Measurements from ENCODE around the gene RCOR1. TPM values are rescaled to one million over a fixed set of nuclear protein-coding genes. Genes with fewer than 3 reads are reported as not detected.

Gene RCOR1
- polyA plus RNA-seq, 2 of the 4 experiments (the other 2 are of a cell fraction): 17.7 to 24.7 TPM

DNA sequence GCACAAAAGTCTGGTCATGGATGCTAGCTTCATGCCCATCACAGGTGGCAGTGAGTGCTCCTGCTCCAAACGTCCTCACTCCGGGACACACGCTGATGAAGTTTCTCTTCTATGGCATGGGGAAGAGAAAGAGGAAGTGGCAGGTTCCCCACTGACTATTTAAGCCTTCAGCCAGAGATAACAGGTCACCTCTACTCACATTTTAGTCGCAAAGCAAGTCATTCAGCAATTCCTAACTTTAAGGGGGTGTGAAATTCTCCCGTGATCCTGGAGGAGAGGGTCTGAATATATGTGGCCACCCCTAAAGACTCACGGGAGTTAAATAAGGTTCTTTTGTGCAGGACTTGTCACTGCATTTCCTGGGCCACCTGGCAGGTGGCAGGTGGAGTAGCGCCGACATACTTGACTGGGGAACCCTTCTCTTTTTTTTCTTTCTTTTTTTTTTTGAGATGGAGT lies 18.8 kb upstream of the RCOR1 start:
- ChIA-PET POLR2A (no interaction called here), CTCF (interaction anchor here (0.8 to 2.4 kb wide), 2 partner anchors 17 to 49 kb away, joined by 3 to 8 read pairs; no protein-coding TSS in a partner anchor)
- no peak overlapping the region for H3K4me2 ChIP-seq
- FAIRE-seq (no peak), ATAC-seq (no peak), DNase-seq (ENCODE audit: low read depth in 1 of 2, low spot score in 1 of 2) (no peak)
- no peak overlapping the region for H3K4me3 ChIP-seq
- peaks cover under 1% of the 10 kb centered on the region; the same call in 2 of the 3 replicates for H3K4me1 ChIP-seq
- H3K9me3 ChIP-seq: no peaks in the 10 kb centered on the region
- no peak overlapping the region for H3K27ac ChIP-seq
- TF ChIP-seq FOSL2 (IDR thresholded peaks at IDR 0.05): no peak
- TF ChIP-seq FOSL2 (CRISPR knock-in tag; IDR thresholded peaks at IDR 0.05): no peak
- TF ChIP-seq RFX5 (IDR thresholded peaks at IDR 0.05): no peak
- TF ChIP-seq ZFP36 (IDR thresholded peaks at IDR 0.05; ENCODE audit: borderline replicate concordance, partially characterized antibody): no peak
- no peak for TF ChIP-seq RAD21 (conservative IDR thresholded peaks at IDR 0.05 in 1 of 2, IDR thresholded peaks at IDR 0.05 in 1 of 2)
- TF ChIP-seq ESRRA (IDR thresholded peaks at IDR 0.05; ENCODE audit: borderline replicate concordance, low read length): no peak
- TF ChIP-seq CBX8 (IDR thresholded peaks at IDR 0.05): no peak
- TF ChIP-seq, protein P1, sequence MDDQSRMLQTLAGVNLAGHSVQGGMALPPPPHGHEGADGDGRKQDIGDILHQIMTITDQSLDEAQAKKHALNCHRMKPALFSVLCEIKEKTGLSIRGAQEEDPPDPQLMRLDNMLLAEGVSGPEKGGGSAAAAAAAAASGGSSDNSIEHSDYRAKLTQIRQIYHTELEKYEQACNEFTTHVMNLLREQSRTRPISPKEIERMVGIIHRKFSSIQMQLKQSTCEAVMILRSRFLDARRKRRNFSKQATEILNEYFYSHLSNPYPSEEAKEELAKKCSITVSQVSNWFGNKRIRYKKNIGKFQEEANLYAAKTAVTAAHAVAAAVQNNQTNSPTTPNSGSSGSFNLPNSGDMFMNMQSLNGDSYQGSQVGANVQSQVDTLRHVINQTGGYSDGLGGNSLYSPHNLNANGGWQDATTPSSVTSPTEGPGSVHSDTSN (IDR thresholded peaks at IDR 0.05): no peak
- TF ChIP-seq BHLHE40 (IDR thresholded peaks at IDR 0.05; ENCODE audit: low read depth, low read length): no peak
- TF ChIP-seq EP300 (IDR thresholded peaks at IDR 0.05): no peak
- no peak for TF ChIP-seq FOXS1 (CRISPR knock-in tag; IDR thresholded peaks at IDR 0.05)
- TF ChIP-seq RCOR1 (IDR thresholded peaks at IDR 0.05; ENCODE audit: low read depth, low read length): no peak
- 74% methylated on average over 8 of the region's 8 CpGs for WGBS (ENCODE audit: missing lambda C conversion rate)

DNA sequence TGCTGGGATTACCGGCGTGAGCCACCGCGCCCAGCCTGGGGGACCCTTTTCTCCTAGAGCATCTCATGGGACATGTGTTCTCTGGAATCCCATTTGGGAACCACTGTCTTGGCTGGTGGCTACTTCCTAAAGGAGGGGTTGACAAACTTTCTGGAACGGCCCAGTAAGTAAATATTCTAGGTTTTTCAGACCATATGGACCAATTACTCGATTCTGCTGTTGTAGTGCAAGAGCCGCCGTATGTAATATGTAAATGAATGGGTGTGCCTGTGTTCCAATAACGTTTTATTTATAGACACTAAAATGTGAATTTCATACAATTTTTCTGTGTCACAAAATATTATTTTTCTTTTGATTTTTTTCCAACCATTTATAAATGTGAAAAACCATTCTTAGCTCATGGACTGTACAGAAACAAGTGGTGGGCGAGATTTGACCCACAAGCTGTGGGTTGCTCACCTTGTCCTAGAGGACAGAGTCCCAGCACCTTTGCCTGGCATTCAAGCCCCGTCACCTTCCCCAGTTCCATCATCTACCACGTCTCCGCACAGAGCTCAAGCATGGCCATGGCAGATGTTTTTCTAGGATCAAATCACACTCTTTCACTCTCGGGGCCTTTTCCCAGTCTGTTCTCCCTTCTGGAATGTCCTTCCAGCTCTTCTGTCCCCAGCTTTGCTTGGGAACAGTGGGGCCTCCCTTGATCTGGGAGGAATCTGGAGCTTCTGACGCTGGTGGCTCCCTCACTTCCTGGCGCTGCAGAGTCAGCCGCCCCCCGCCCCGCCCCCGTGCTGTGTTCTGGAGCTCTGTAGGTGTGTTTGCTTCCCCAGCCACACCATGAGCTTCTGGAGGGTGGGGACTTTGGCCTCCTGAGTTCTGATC lies 17.9 kb upstream of the RCOR1 start:
- TF ChIP-seq, protein P1 (IDR thresholded peaks at IDR 0.05): no peak
- TF ChIP-seq KDM5A (IDR thresholded peaks at IDR 0.05): no peak
- TF ChIP-seq, protein P2, sequence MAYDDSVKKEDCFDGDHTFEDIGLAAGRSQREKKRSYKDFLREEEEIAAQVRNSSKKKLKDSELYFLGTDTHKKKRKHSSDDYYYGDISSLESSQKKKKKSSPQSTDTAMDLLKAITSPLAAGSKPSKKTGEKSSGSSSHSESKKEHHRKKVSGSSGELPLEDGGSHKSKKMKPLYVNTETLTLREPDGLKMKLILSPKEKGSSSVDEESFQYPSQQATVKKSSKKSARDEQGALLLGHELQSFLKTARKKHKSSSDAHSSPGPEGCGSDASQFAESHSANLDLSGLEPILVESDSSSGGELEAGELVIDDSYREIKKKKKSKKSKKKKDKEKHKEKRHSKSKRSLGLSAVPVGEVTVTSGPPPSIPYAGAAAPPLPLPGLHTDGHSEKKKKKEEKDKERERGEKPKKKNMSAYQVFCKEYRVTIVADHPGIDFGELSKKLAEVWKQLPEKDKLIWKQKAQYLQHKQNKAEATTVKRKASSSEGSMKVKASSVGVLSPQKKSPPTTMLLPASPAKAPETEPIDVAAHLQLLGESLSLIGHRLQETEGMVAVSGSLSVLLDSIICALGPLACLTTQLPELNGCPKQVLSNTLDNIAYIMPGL (CRISPR knock-in tag; IDR thresholded peaks at IDR 0.05; ENCODE audit: borderline replicate concordance): no peak
- TF ChIP-seq RAD21 (conservative IDR thresholded peaks at IDR 0.05 in 1 of 2, IDR thresholded peaks at IDR 0.05 in 1 of 2): no peak
- no peak for TF ChIP-seq HEYL (CRISPR knock-in tag; IDR thresholded peaks at IDR 0.05)
- TF ChIP-seq CEBPB (IDR thresholded peaks at IDR 0.05): no peak
- TF ChIP-seq EHMT2 (IDR thresholded peaks at IDR 0.05; ENCODE audit: low read depth): no peak
- TF ChIP-seq, protein P3, sequence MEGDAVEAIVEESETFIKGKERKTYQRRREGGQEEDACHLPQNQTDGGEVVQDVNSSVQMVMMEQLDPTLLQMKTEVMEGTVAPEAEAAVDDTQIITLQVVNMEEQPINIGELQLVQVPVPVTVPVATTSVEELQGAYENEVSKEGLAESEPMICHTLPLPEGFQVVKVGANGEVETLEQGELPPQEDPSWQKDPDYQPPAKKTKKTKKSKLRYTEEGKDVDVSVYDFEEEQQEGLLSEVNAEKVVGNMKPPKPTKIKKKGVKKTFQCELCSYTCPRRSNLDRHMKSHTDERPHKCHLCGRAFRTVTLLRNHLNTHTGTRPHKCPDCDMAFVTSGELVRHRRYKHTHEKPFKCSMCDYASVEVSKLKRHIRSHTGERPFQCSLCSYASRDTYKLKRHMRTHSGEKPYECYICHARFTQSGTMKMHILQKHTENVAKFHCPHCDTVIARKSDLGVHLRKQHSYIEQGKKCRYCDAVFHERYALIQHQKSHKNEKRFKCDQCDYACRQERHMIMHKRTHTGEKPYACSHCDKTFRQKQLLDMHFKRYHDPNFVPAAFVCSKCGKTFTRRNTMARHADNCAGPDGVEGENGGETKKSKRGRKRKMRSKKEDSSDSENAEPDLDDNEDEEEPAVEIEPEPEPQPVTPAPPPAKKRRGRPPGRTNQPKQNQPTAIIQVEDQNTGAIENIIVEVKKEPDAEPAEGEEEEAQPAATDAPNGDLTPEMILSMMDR (IDR thresholded peaks at IDR 0.05): no peak
- no peak for TF ChIP-seq ZFP36 (IDR thresholded peaks at IDR 0.05; ENCODE audit: borderline replicate concordance, partially characterized antibody)
- no peak for TF ChIP-seq JUN (IDR thresholded peaks at IDR 0.05)
- POLR2A ChIA-PET: no interaction called here
- H3K4me2 ChIP-seq: no peak overlapping the region
- CTCF ChIA-PET: interaction anchor here (0.8 to 2.4 kb wide), 5 partner anchors 16 to 50 kb away, joined by 3 to 8 read pairs (median 4); no protein-coding TSS in a partner anchor
- DNase-seq (ENCODE audit: low read depth in 1 of 2, low spot score in 1 of 2) (no peak), FAIRE-seq (no peak), ATAC-seq (peak; percentile 19 to 43; a peak in 2 of 6 replicates)
- H3K4me3 ChIP-seq: no peak overlapping the region
- no peaks in the 10 kb centered on the region for H3K9me3 ChIP-seq
- 81% methylated on average over 17 of the region's 20 CpGs for WGBS (ENCODE audit: missing lambda C conversion rate)
- H3K27ac ChIP-seq: 0 out of 6 replicates have a peak overlapping the region, but pooled peaks of 1 of the 2 experiments have one; percentile 24
- no peaks in the 10 kb centered on the region for H3K4me1 ChIP-seq

Data from A549 (cell line).